Embryonic facial prominence (tissue), 1 donor: ENCODE data around the gene DENND2D.

Source experiments
- DNase-seq: peaks from one replicate; pipeline ENCODE4 v3.0.0-alpha.2; 2016; ENCODE audit errors: extremely low spot score

DENND2D gene

DNA sequence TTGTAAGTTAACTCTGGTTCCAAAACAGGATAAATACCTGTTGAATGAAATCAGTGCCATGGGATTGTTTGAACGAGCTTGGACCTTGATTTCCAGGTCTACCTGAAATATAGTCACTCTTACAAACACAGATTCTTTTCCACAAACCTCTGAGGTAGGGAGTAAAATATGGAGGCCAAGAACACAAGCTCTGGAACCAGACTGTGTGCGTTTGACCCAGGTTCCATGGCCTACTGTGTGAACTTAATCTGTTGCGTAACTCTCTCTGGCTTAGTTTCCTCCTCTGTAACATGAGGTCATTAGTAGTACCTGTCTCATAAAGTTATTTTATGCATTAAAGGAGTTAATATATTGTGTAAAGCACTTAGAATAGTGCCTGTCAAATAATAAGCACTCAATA lies 25.1 kb downstream of the DENND2D start:
- DNase-seq = no peak

DNA sequence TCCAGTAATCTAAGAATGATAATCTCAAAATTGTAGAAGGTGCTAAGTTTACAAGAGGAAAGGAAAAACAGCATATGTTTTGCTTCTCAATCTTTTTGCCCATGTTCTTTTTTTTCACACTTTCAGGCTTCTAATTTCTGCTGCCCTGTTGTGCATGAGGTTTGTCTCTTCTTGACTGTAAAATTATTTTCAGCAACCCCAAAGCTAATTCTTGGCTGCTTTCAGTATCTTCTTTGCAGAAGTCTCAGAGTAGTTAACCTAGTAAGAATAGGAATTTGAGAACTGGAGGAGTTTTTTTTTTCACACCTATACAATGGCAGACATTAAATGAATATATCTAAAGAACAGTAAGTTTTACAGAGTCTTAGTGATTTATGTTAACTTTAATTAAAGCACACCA lies 26.4 kb downstream of the DENND2D start:
- DNase-seq = no peak

- no peak for DNase-seq
Observed at GRCh38 chr1:111172463-111172862, 28.0 kb downstream of the DENND2D start.

- no peak for DNase-seq
Observed at GRCh38 chr1:111164151-111164550, 36.3 kb downstream of the DENND2D start.

DNA sequence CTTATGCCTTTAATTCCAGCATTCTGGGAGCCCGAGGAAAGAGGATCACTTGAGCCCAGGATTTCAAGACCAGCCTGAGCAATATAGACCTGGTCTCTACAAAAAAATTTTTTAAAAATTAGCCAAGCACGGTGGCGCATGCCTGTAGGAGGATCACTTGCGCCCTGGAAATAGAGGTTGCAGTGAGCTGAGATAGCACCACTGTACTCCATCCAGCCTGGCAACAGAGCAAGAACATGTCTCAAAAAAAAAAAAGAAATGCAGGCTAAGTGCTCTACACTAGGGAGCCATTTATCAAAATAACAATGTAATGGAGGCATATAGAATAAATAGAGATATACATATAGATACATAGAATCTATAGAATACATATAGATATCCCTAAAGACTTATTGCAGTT lies 37.1 kb downstream of the DENND2D start:
- no peak for DNase-seq

GRCh38 chr1:111162488-111162880 lies 38.0 kb downstream of the DENND2D start:
- no peak for DNase-seq

GRCh38 chr1:111161843-111162487 lies 38.5 kb downstream of the DENND2D start:
- DNase-seq = no peak

- DNase-seq = no peak
Observed at GRCh38 chr1:111157431-111157830, 43.0 kb downstream of the DENND2D start.

GRCh38 chr1:111154021-111154999 lies 46.1 kb downstream of the DENND2D start:
- DNase-seq = no peak

GRCh38 chr1:111151838-111152237 lies 48.6 kb downstream of the DENND2D start:
- no peak for DNase-seq

DNA sequence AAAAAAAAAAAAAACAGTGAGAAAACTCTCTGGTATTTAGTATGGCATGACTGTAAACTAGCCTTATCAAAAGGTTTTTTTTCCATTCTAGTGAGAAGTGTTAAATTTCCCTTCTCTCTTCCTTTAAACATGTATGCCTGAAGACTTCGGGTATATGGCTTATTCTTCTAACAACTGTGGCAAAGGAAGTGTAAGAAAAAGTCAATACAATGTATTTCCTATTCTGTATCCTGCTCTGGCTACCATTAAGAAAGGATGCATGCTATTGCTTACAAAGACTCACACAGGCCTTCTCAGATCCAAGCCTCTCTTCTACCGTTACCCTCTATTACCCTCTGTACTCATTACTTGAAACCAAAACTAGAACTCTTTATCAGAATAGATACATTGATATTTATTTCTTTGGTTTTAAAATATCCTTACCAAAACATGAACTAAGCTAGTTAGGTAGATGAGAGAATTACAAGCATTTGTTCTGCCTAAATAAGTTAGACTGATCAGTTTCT lies 52.0 kb downstream of the DENND2D start:
- no peak for DNase-seq

DNA sequence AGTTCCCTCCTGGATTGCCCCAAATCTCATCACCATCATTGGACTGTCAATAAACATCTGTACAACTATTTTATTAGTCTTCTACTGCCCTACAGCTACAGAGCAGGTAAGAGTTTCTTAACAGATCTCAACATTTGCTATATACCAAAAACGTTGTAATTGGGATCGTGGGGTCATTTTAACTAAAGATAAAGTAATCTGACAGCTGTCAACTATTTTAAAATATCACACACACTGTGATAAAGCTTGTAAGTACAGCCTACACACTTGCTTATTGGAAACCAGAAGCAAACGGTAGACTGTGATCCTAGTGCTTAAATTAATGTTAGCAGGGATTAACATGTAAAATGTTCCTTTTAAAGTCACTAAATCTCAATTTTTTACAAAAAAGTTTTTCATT lies 52.5 kb downstream of the DENND2D start:
- no peak for DNase-seq

GRCh38 chr1:111145963-111146768 lies 54.3 kb downstream of the DENND2D start:
- no peak for DNase-seq

DNA sequence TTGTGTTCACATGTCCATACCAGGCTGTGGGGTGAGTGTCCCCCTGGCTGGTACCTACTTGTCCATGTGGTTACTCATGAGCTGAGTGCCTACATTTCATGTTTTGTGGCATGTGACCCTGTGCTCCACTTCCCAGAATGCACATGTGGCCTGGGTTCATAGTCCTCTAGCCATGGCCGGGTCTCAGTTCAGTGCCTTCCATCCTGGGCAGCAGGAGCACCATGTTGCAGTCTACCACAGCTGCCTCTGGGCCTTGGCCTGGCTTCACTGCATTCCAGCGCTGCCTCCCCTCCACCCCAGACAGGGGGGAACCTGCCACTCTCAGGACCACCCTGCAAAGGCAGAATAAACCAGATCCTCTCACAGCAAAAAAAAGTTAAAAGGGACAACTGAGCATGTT lies 54.9 kb downstream of the DENND2D start:
- DNase-seq = no peak

DNA sequence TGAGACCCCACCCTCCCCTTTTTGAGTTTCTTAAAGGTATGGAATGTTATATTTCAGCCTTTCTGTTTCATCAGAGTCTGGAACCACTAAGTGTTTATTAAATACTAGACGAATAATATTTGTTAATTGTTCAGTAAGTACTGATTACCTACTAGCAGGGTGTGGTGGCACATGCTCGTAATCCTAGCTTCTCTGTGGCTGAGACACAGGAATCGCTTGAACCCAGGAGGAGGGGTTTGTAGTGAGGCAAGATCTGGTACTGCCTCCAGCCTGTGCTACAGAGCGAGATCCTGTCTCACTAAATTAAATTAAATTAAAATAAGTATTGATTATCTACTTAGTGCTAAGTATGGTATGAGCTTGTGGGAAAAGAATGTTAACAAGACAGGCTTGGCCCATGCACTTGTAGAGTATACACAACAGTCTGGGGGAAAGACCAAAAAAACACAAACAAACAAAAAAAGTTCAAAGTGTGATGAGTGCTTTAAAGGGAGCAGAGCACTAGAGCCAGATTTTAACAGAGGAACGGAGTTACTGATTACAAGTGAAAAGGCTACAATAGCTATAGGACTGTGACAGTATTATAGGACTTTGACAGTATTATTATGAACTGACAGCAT lies 58.0 kb downstream of the DENND2D start:
- DNase-seq = no peak

DNA sequence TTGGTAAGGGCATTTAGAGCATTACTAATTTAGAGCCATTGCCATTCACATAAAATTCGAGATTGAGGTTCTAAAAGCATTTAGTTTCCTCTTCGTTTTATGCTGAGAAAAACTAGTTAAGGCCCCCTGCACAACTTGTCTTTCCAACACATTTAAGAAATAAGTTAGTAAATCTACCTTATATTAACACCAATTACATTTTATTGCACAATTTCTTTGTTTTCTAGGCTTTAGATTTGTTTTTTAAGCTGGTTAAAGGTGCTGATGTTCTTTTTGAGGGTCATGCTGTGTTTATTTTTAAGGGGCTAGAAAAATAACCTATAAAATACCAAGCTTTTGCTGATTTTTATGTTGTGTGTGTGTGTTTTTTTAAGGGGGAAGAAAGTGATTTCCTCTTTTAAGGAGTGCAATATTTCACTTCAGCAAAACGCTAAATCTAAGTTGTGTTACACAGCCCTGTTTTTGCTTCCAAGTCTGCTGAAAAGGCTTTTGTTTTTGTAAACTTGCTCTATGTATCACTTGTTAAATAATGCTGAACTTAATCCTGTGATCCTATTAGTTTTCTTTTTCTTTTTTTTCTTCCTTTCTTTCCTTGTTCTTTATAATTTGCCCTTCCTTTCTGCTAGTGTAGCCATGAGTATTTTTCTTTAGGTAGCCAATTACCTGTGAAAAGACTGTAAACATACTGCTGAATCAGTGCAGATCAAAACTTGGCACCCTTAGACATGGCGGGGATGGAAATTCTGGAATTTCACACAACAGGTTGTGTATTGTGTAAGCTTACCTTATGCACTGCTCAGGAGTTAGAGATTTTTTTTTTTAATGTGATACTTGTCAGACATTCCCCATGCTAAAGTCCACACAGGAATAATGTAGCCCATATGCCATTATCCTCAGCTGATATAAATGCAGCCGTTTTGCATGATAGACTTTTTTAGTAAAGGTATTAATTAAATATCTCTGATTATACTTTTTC lies 58.9 kb downstream of the DENND2D start:
- no peak for DNase-seq

GRCh38 chr1:111140680-111140967 lies 59.8 kb downstream of the DENND2D start:
- DNase-seq = no peak

GRCh38 chr1:111139956-111140679 lies 60.3 kb downstream of the DENND2D start, which contains the start of the genes CEPT1 and DRAM2:
TSS of gene CEPT1 (plus strand) at chr1:111140223. CDS start at chr1:111147715, 7,492 bp downstream.
TSS of gene DRAM2 (minus strand) at chr1:111140093. CDS start at chr1:111131554, 8,539 bp downstream.
- peak; percentile 86 for DNase-seq

DNA sequence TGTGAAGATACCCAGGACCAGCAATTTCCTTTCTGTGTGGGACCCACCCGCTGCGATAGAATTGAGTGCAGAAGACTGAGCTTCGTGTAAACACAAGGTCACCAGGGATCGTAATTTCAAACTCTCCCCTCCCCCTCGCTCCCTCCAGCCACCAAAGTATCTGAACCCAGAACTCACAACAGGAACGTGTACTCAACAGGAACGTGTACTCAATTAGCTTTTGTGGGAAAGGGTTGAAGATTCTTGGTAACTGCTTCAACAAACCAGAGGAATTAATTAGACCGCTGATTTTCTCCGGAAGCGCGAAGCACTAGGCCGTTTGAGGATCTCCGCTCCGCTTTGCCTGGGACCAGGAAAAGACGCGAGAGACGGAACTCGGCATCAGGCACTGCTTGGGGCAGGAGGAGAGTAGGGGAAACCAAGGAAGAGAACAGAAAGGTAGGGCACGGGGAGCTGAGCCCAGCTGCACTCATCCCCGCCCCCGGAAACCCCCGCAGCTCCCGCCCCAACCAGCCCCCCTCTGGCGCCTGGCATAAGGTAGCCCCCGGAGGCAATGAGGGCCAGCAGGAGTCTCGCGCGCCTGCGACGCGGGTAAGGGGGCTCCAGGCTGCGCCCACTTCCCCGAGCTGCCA lies 61.0 kb downstream of the DENND2D start:
- DNase-seq = peak; percentile 56
